HEK293 (cell line): ENCODE results near the gene LNPEP.

ENCODE experiments used
- BCL6B ChIP-seq: fragments of 450-650 bp; formaldehyde crosslinking; IDR thresholded peaks from 2 replicates; pipeline ENCODE4 v1.5.1; 2017; ENCODE audit warnings: missing biosample characterization, missing genetic modification characterization
- FEZF1 ChIP-seq: fragments of 450-650 bp; formaldehyde crosslinking; IDR thresholded peaks from 2 replicates; pipeline ENCODE4 v1.5.1; 2016; ENCODE audit warnings: missing biosample characterization, missing genetic modification characterization
- IKZF3 ChIP-seq: fragments of 450-650 bp; IDR thresholded peaks from 2 replicates; pipeline ENCODE4 v1.5.0; 2018; ENCODE audit warnings: missing biosample characterization, mild to moderate bottlenecking, missing genetic modification characterization, moderate library complexity
- KLF16 ChIP-seq: fragments of 450-650 bp; formaldehyde crosslinking; IDR thresholded peaks from 2 replicates; pipeline ENCODE4 v1.5.1; 2017; ENCODE audit warnings: missing biosample characterization, missing genetic modification characterization
- KLF9 ChIP-seq: fragments of 450-650 bp; formaldehyde crosslinking; IDR thresholded peaks from 2 replicates; pipeline ENCODE4 v1.5.1; 2016; ENCODE audit warnings: missing biosample characterization, missing genetic modification characterization, low read depth
- OSR2 ChIP-seq: fragments of 450-650 bp; formaldehyde crosslinking; IDR thresholded peaks from 2 replicates; pipeline ENCODE4 v1.5.1; 2016; ENCODE audit warnings: missing biosample characterization, missing genetic modification characterization
- PRDM4 ChIP-seq: fragments of 450-650 bp; formaldehyde crosslinking; IDR thresholded peaks from 2 replicates; pipeline ENCODE4 v1.5.1; 2017; ENCODE audit warnings: missing biosample characterization, missing genetic modification characterization
- REST ChIP-seq: fragments of 450-650 bp; formaldehyde crosslinking; IDR thresholded peaks from 2 replicates; pipeline ENCODE4 v1.5.1; 2016; ENCODE audit warnings: missing biosample characterization, missing genetic modification characterization
- SP7 ChIP-seq: fragments of 450-650 bp; formaldehyde crosslinking; IDR thresholded peaks from 2 replicates; pipeline ENCODE4 v1.5.1; 2016; ENCODE audit warnings: missing biosample characterization, missing genetic modification characterization
- ZEB2 ChIP-seq: fragments of 450-650 bp; formaldehyde crosslinking; IDR thresholded peaks from 2 replicates; pipeline ENCODE4 v1.5.1; 2016; ENCODE audit warnings: missing biosample characterization, missing genetic modification characterization
- ZFHX2 ChIP-seq: fragments of 450-650 bp; formaldehyde crosslinking; conservative IDR thresholded peaks from 2 replicates; pipeline ENCODE4 v1.5.1; 2016; ENCODE audit warnings: missing biosample characterization, missing genetic modification characterization
- ZFP69B ChIP-seq: fragments of 450-650 bp; formaldehyde crosslinking; IDR thresholded peaks from 2 replicates; pipeline ENCODE4 v1.5.1; 2016; ENCODE audit warnings: missing biosample characterization, missing genetic modification characterization
- ZNF121 ChIP-seq: fragments of 450-650 bp; formaldehyde crosslinking; IDR thresholded peaks from 2 replicates; pipeline ENCODE4 v1.5.1; 2016; ENCODE audit warnings: missing biosample characterization, missing genetic modification characterization
- ZNF280C ChIP-seq: fragments of 450-650 bp; formaldehyde crosslinking; IDR thresholded peaks from 2 replicates; pipeline ENCODE4 v1.5.1; 2016; ENCODE audit warnings: missing biosample characterization, missing genetic modification characterization
- ZNF354C ChIP-seq: fragments of 450-650 bp; formaldehyde crosslinking; IDR thresholded peaks from 2 replicates; pipeline ENCODE4 v1.5.1; 2016; ENCODE audit warnings: missing biosample characterization, missing genetic modification characterization, low read depth, borderline replicate concordance
- ZNF362 ChIP-seq: fragments of 450-650 bp; formaldehyde crosslinking; IDR thresholded peaks from 2 replicates; pipeline ENCODE4 v1.5.1; 2016; ENCODE audit warnings: missing biosample characterization, missing genetic modification characterization
- ZNF416 ChIP-seq: fragments of 450-650 bp; formaldehyde crosslinking; IDR thresholded peaks from 2 replicates; pipeline ENCODE4 v1.5.1; 2016; ENCODE audit warnings: missing biosample characterization, missing genetic modification characterization
- ZNF488 ChIP-seq: fragments of 450-650 bp; formaldehyde crosslinking; IDR thresholded peaks from 2 replicates; pipeline ENCODE4 v1.5.1; 2016; ENCODE audit warnings: missing biosample characterization, missing genetic modification characterization
- ZNF530 ChIP-seq: fragments of 450-650 bp; formaldehyde crosslinking; IDR thresholded peaks from 2 replicates; pipeline ENCODE4 v1.5.1; 2016; ENCODE audit warnings: low read depth, missing biosample characterization, missing genetic modification characterization
- ZNF558 ChIP-seq: fragments of 450-650 bp; formaldehyde crosslinking; IDR thresholded peaks from 2 replicates; pipeline ENCODE4 v1.5.1; 2016; ENCODE audit warnings: missing biosample characterization, missing genetic modification characterization
- ZNF596 ChIP-seq: fragments of 450-650 bp; IDR thresholded peaks from 2 replicates; pipeline ENCODE4 v1.5.0; 2018; ENCODE audit warnings: missing biosample characterization, mild to moderate bottlenecking, missing genetic modification characterization, moderate library complexity
- ZNF624 ChIP-seq: fragments of 450-650 bp; formaldehyde crosslinking; IDR thresholded peaks from 2 replicates; pipeline ENCODE4 v1.5.1; 2017; ENCODE audit warnings: missing biosample characterization, missing genetic modification characterization
- ZNF626 ChIP-seq: fragments of 450-650 bp; sonication (Bioruptor Pico); formaldehyde crosslinking; IDR thresholded peaks from 2 replicates; pipeline ENCODE4 v1.5.1; 2018; ENCODE audit warnings: missing biosample characterization, missing genetic modification characterization, inconsistent platforms
- ZNF658 ChIP-seq: fragments of 450-650 bp; formaldehyde crosslinking; IDR thresholded peaks from 2 replicates; pipeline ENCODE4; 2016; ENCODE audit warnings: missing biosample characterization, missing genetic modification characterization
- ZNF792 ChIP-seq: fragments of 450-650 bp; formaldehyde crosslinking; IDR thresholded peaks from 2 replicates; pipeline ENCODE4 v1.5.1; 2016; ENCODE audit warnings: missing biosample characterization, missing genetic modification characterization
- ZSCAN16 ChIP-seq: fragments of 450-650 bp; formaldehyde crosslinking; IDR thresholded peaks from 2 replicates; pipeline ENCODE4 v1.5.1; 2016; ENCODE audit warnings: missing biosample characterization, missing genetic modification characterization
- ZSCAN5A ChIP-seq: fragments of 450-650 bp; formaldehyde crosslinking; IDR thresholded peaks from 2 replicates; pipeline ENCODE4 v1.5.1; 2016; ENCODE audit warnings: missing biosample characterization, missing genetic modification characterization

The LNPEP gene

GRCh38 chr5:96935559-96936430, at the start of gene LNPEP (continued):
- TF ChIP-seq ZSCAN5A (tag by site-specific recombination) (no peak), ZNF121 (no peak), ZFP69B (peak; percentile 91), SP7 (peak; percentile 77), ZNF558 (no peak), ZNF626 (tag by site-specific recombination) (no peak), ZNF658 (no peak), ZEB2 (tag by site-specific recombination) (peak; percentile 98), KLF16 (tag by site-specific recombination) (peak; percentile 96), ZNF416 (tag by site-specific recombination) (no peak), ZNF488 (tag by site-specific recombination) (no peak), REST (tag by site-specific recombination) (no peak), PRDM4 (tag by site-specific recombination) (peak; percentile 57), ZNF362 (tag by site-specific recombination) (no peak), ZSCAN16 (tag by site-specific recombination) (no peak), ZNF596 (tag by site-specific recombination) (peak; percentile 98), ZNF280C (tag by site-specific recombination) (no peak), IKZF3 (tag by site-specific recombination) (peak; percentile 99), FEZF1 (tag by site-specific recombination) (peak; percentile 100), ZFHX2 (tag by site-specific recombination) (peak; percentile 41), ZNF354C (tag by site-specific recombination) (no peak), OSR2 (tag by site-specific recombination) (0 out of 2 replicates have a peak, but pooled peaks have one; percentile 39), ZNF624 (tag by site-specific recombination) (no peak), BCL6B (no peak), KLF9 (tag by site-specific recombination) (peak; percentile 95), ZNF530 (tag by site-specific recombination) (no peak), ZNF792 (no peak)
